ENCODE measurements around the gene TMEM38B. TPM values are rescaled to one million over a fixed set of nuclear protein-coding genes. Genes with fewer than 3 reads are reported as not detected.

The TMEM38B gene
- total RNA-seq, 4 donors from 2014 or later: 7.4 to 12.5 (median 9.7) TPM

- Histone ChIP-seq H3K9me3 (no peaks in the 10 kb centered on the region), H3K4me1 (no peaks in the 10 kb centered on the region), H3K27me3 (no peaks in the 10 kb centered on the region), H3K4me3 (no peak overlapping the region), H3K27ac (no peak overlapping the region), H3K36me3 (no peaks in the 10 kb centered on the region)
- 67% methylated on average over 6 of the region's 6 CpGs for WGBS
- no peak for TF ChIP-seq POLR2AphosphoS5 (IDR thresholded peaks at IDR 0.05)
- TF ChIP-seq POLR2A (IDR thresholded peaks at IDR 0.05): no peak
- TF ChIP-seq EP300 (IDR thresholded peaks at IDR 0.05): no peak
- no peak for TF ChIP-seq CTCF (IDR thresholded peaks at IDR 0.05)
- DNase-seq (ENCODE audit: low spot score in 2 of 2): no peak
These were observed 17.9 kb upstream of the TMEM38B start for GRCh38 chr9:105676351-105676923.

DNA sequence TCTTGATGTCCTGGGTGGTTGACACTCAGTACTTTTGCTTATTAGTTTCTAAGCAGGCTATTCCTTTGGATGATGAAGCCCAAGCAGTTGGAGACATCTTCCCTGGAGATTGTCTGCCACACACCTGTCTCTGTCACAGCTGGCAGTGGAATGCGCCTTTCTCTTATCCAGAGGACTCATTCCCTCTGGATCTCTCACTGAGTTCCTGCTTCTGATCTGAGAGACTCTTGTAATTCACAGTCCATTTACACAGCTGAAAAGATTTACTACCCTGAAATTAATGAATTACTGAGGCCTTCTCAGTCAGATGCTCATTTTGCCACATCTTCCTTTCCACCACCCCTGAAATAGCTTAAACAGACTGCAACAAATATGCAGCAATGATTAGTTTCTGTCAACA, 16.2 kb upstream of the TMEM38B start:
- H3K4me3 ChIP-seq: no peak overlapping the region

GRCh38 chr9:105678781-105679180, 15.6 kb upstream of the TMEM38B start:
- DNase-seq (ENCODE audit: low spot score in 2 of 2): no peak
- H3K27ac ChIP-seq: no peak overlapping the region
- WGBS: 50% methylated on average over 1 of the region's 1 CpG
- no peaks in the 10 kb centered on the region for H3K27me3 ChIP-seq
- H3K4me3 ChIP-seq: no peak overlapping the region
- H3K4me1 ChIP-seq: no peaks in the 10 kb centered on the region
- H3K36me3 ChIP-seq: no peaks in the 10 kb centered on the region
- no peaks in the 10 kb centered on the region for H3K9me3 ChIP-seq
- TF ChIP-seq CTCF (IDR thresholded peaks at IDR 0.05) (no peak), POLR2AphosphoS5 (IDR thresholded peaks at IDR 0.05) (no peak), POLR2A (IDR thresholded peaks at IDR 0.05) (no peak), EP300 (IDR thresholded peaks at IDR 0.05) (no peak)

More for the DNA sequence above, 16.2 kb upstream of the TMEM38B start:
- H3K9me3 ChIP-seq: no peaks in the 10 kb centered on the region
- no peaks in the 10 kb centered on the region for H3K4me1 ChIP-seq
- WGBS: 89% methylated on average over 1 of the region's 1 CpG
- no peak overlapping the region for H3K27ac ChIP-seq
- no peak for TF ChIP-seq POLR2A (IDR thresholded peaks at IDR 0.05)
- TF ChIP-seq POLR2AphosphoS5 (IDR thresholded peaks at IDR 0.05): no peak
- no peak for TF ChIP-seq CTCF (IDR thresholded peaks at IDR 0.05)
- TF ChIP-seq EP300 (IDR thresholded peaks at IDR 0.05): no peak
- H3K27me3 ChIP-seq: no peaks in the 10 kb centered on the region
- DNase-seq (ENCODE audit: low spot score in 2 of 2): no peak
- no peaks in the 10 kb centered on the region for H3K36me3 ChIP-seq

DNA sequence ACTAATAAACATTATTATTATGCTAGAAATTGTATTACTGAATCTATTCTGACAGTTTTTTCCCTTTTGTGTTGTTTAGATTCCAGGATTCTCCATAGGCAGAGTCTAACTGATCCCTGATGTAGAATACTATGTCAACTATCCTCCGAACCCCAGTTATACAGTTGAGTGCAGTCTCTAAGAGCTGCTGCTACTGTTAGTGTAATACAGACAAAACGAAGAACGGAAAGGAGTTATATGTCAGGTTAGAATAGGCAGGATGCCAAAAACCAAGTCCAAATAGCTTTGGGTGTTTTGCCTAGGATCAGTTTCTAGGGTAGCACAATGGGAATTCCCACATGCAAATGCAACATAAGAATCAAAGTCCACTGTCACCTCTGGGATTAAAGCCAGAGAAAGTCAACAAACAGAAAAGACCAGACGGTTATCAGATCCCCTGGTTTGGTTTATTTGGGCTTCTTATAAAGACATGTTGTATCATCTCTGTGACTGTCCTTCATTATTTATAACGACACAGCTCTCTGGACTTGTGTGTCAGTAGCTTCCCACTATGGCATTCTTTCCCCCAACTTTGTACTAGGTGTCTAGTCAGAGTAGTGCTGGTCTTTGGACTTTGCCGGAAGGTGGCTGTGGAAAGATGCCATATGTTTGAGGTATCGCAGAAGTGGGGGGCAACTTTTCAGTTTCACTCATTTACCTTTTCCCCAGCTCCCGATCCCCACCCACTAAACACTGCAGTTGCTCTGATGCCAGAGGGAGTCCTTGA, 14.9 kb upstream of the TMEM38B start:
- no peak for DNase-seq (ENCODE audit: low spot score in 2 of 2)
- H3K27me3 ChIP-seq: no peaks in the 10 kb centered on the region
- H3K36me3 ChIP-seq: no peaks in the 10 kb centered on the region
- TF ChIP-seq POLR2AphosphoS5 (IDR thresholded peaks at IDR 0.05) (no peak), CTCF (IDR thresholded peaks at IDR 0.05) (no peak), EP300 (IDR thresholded peaks at IDR 0.05) (no peak), POLR2A (IDR thresholded peaks at IDR 0.05) (no peak)
- no peaks in the 10 kb centered on the region for H3K9me3 ChIP-seq
- no peak overlapping the region for H3K27ac ChIP-seq
- H3K4me3 ChIP-seq: no peak overlapping the region
- 74% methylated on average over 8 of the region's 8 CpGs for WGBS
- no peaks in the 10 kb centered on the region for H3K4me1 ChIP-seq

DNA sequence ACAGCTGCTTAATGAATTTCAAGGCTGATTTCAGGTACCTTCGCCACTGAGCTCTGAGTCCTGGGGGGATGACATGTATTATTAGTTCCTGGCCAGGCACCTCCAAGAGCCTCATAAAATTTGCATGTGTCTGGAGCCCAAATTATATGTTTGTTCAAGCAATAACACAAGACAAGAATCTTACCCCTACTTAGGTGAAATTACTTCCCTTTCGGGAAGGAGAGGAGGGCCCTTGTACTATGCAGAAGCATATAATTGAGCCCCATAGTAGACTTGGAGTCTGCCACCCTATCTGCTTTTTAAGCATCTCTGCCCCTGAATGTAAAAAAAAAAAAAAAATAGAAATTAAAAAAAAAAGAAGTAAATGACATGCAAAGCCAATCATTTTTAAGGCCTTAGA, 13.0 kb upstream of the TMEM38B start:
- Histone ChIP-seq H3K27me3 (no peaks in the 10 kb centered on the region), H3K9me3 (no peaks in the 10 kb centered on the region), H3K4me1 (no peaks in the 10 kb centered on the region), H3K4me3 (no peak overlapping the region), H3K27ac (no peak overlapping the region), H3K36me3 (no peaks in the 10 kb centered on the region)
- TF ChIP-seq POLR2AphosphoS5 (IDR thresholded peaks at IDR 0.05) (no peak), CTCF (IDR thresholded peaks at IDR 0.05) (no peak), EP300 (IDR thresholded peaks at IDR 0.05) (no peak), POLR2A (IDR thresholded peaks at IDR 0.05) (no peak)
- 89% methylated on average over 2 of the region's 2 CpGs for WGBS
- no peak for DNase-seq (ENCODE audit: low spot score in 2 of 2)
